ENCODE measurements around the gene SMARCD2.
"Not testable (repeated sequence)": the region's sequence is repeated elsewhere in the genome, so short reads cannot be mapped to it uniquely, and the experiment has no call there.

GRCh38 chr17:63885119-63885518, 42.6 kb upstream of the SMARCD2 start:
- not testable (repeated sequence) for TF ChIP-seq CTCF (IDR thresholded peaks at IDR 0.05); POLR2A (IDR thresholded peaks at IDR 0.05; ENCODE audit: low read depth)
